Neural cell (in vitro differentiated cells): ENCODE results near the gene MYOF. TPM values are rescaled to one million over a fixed set of nuclear protein-coding genes. Genes with fewer than 3 reads are reported as not detected.

Experiments
- H2AFZ ChIP-seq: fragments of 200-600, 300-800 bp; sonication (generic), shearing (Covaris generic); 2 replicates; pipeline ENCODE4 v1.6.0; 2014; ENCODE audit warnings: low read depth, mild to moderate bottlenecking, antibody characterized with exemption, low read length, moderate library complexity
- H3F3A ChIP-seq: fragments of 200-600 bp; shearing (Covaris generic); 2 replicates; pipeline ENCODE4 v1.6.1; 2016; ENCODE audit warnings: mild to moderate bottlenecking, moderate library complexity, mixed read lengths, antibody characterized with exemption, low read length; ENCODE audit not compliant: insufficient read depth, poor library complexity, severe bottlenecking
- H3K27ac ChIP-seq: fragments of 200-600, 300-800 bp; sonication (generic), shearing (Covaris generic); 2 replicates; pipeline ENCODE4 v1.5.1; 2014; ENCODE audit warnings: mild to moderate bottlenecking, low read length, moderate library complexity
- H3K27me3 ChIP-seq: fragments of 300-800, 200-600 bp; sonication (generic), shearing (Covaris generic); 2 replicates; pipeline ENCODE4 v1.6.0; 2014; ENCODE audit warnings: mild to moderate bottlenecking, low read depth, low read length, moderate library complexity; ENCODE audit not compliant: insufficient read depth
- H3K36me3 ChIP-seq: fragments of 300-800, 200-600 bp; sonication (generic), shearing (Covaris generic); 2 replicates; pipeline ENCODE4 v1.5.1; 2014; ENCODE audit warnings: mild to moderate bottlenecking, antibody characterized with exemption, low read length, moderate library complexity; ENCODE audit not compliant: insufficient read depth
- H3K4me2 ChIP-seq: fragments of 300-800, 200-600 bp; sonication (generic), shearing (Covaris generic); 2 replicates; pipeline ENCODE4 v1.6.0; 2014; ENCODE audit warnings: mild to moderate bottlenecking, low read length
- H3K4me3 ChIP-seq: fragments of 300-800, 200-600 bp; sonication (generic), shearing (Covaris generic); 2 replicates; pipeline ENCODE4 v1.5.1; 2014; ENCODE audit warnings: mild to moderate bottlenecking, low read length, moderate library complexity
- H3K79me2 ChIP-seq: fragments of 200-600 bp; shearing (Covaris generic); replicated peaks from 2 replicates; pipeline ENCODE4 v1.6.0; 2014; ENCODE audit warnings: mild to moderate bottlenecking, low read length, moderate library complexity; ENCODE audit not compliant: insufficient read depth
- H3K9ac ChIP-seq: fragments of 300-800, 200-600 bp; sonication (generic), shearing (Covaris generic); 2 replicates; pipeline ENCODE4 v1.6.1; 2016; ENCODE audit warnings: mild to moderate bottlenecking, low read length, mixed read lengths
- H3K9me2 ChIP-seq: fragments of 200-600 bp; shearing (Covaris generic); 2 replicates; pipeline ENCODE4 v1.6.1; 2016; ENCODE audit warnings: mild to moderate bottlenecking, low read length, mixed read lengths; ENCODE audit not compliant: insufficient read depth
- H3K9me3 ChIP-seq: fragments of 200-600, 300-800 bp; sonication (generic), shearing (Covaris generic); 2 replicates; pipeline ENCODE4 v1.6.1; 2016; ENCODE audit warnings: mild to moderate bottlenecking, mixed run types, low read length, moderate library complexity, mixed read lengths
- H4K20me1 ChIP-seq: fragments of 200-600 bp; shearing (Covaris generic); 2 replicates; pipeline ENCODE4 v1.6.1; 2016; ENCODE audit warnings: mild to moderate bottlenecking, mixed run types; ENCODE audit not compliant: insufficient read depth
- CTCF ChIP-seq: fragments of 450-650 bp; IDR thresholded peaks from 2 replicates; pipeline ENCODE4 v1.5.1; 2014; ENCODE audit warnings: antibody characterized with exemption, mild to moderate bottlenecking, moderate library complexity; ENCODE audit not compliant: poor library complexity, severe bottlenecking
- EP300 ChIP-seq: fragments of 450-650 bp; conservative IDR thresholded peaks from 2 replicates; pipeline ENCODE4 v1.6.1; 2014; ENCODE audit warnings: antibody characterized with exemption, mild to moderate bottlenecking, moderate library complexity; ENCODE audit not compliant: poor library complexity, severe bottlenecking
- EZH2 ChIP-seq: fragments of 200-600, 300-800 bp; shearing (Covaris generic), sonication (generic); IDR thresholded peaks from 2 replicates; pipeline ENCODE4 v1.6.1; 2014; ENCODE audit warnings: antibody characterized with exemption, low read length, borderline replicate concordance, mild to moderate bottlenecking; ENCODE audit not compliant: insufficient read depth, poor library complexity, severe bottlenecking
- MXI1 ChIP-seq: fragments of 450-650 bp; conservative IDR thresholded peaks from 2 replicates; pipeline ENCODE4 v1.6.1; 2014; ENCODE audit warnings: antibody characterized with exemption, mild to moderate bottlenecking; ENCODE audit not compliant: poor library complexity, severe bottlenecking
- POLR2AphosphoS5 ChIP-seq: IDR thresholded peaks from 2 replicates; pipeline ENCODE4 v1.6.1; 2012
- RAD21 ChIP-seq: fragments of 450-650 bp; conservative IDR thresholded peaks from 2 replicates; pipeline ENCODE4 v1.6.1; 2014; ENCODE audit warnings: antibody characterized with exemption, mild to moderate bottlenecking, moderate library complexity
- REST ChIP-seq: IDR thresholded peaks from 2 replicates; pipeline ENCODE4 v1.6.1; 2012; ENCODE audit warnings: borderline replicate concordance
- SMC3 ChIP-seq: fragments of 450-650 bp; conservative IDR thresholded peaks from 2 replicates; pipeline ENCODE4 v1.6.1; 2014; ENCODE audit warnings: antibody characterized with exemption, mild to moderate bottlenecking, moderate library complexity; ENCODE audit not compliant: poor library complexity
- TAF1 ChIP-seq: IDR thresholded peaks from 2 replicates; pipeline ENCODE4 v1.6.1; 2012; ENCODE audit warnings: low read depth
- polyA plus RNA-seq: library from polyadenylated mRNA; depleted of rRNA; stranded (reverse); fragments of >200 nt; gene quantifications from 2 replicates; pipeline ENCODE4 v1.2.3, GENCODE V29; 2014

Gene MYOF
- polyA plus RNA-seq, 1 donor from 2014 or later: 0.47 TPM

- H3K27ac ChIP-seq: no peak overlapping the region
- H4K20me1 ChIP-seq: no peaks in the 10 kb centered on the region
- H3F3A ChIP-seq: no peaks in the 10 kb centered on the region
- no peaks in the 10 kb centered on the region for H3K9me2 ChIP-seq
- TF ChIP-seq CTCF (no peak), POLR2AphosphoS5 (no peak)
- no peaks in the 10 kb centered on the region for H3K9me3 ChIP-seq
- no peak overlapping the region for H3K4me3 ChIP-seq
- H3K4me2 ChIP-seq: no peak overlapping the region
- no peaks in the 10 kb centered on the region for H3K36me3 ChIP-seq
- H3K9ac ChIP-seq: no peak overlapping the region
- H3K79me2 ChIP-seq: no peaks in the 10 kb centered on the region
- no peak overlapping the region for H2AFZ ChIP-seq
- no peaks in the 10 kb centered on the region for H3K27me3 ChIP-seq
Measured at GRCh38 chr10:93390306-93391090, 91.6 kb downstream of the MYOF start.

GRCh38 chr10:93386631-93387369, 95.3 kb downstream of the MYOF start:
- no peaks in the 10 kb centered on the region for H3K27me3 ChIP-seq
- no peak overlapping the region for H2AFZ ChIP-seq
- TF ChIP-seq RAD21: no peak
- no peak for TF ChIP-seq POLR2AphosphoS5
- TF ChIP-seq EZH2: no peak
- TF ChIP-seq TAF1: no peak
- no peak for TF ChIP-seq CTCF
- TF ChIP-seq MXI1: no peak
- TF ChIP-seq REST: no peak
- TF ChIP-seq EP300: no peak
- TF ChIP-seq SMC3: no peak
- H3K9ac ChIP-seq: no peak overlapping the region
- H3K9me2 ChIP-seq: no peaks in the 10 kb centered on the region
- H3K27ac ChIP-seq: no peak overlapping the region
- no peaks in the 10 kb centered on the region for H3F3A ChIP-seq
- no peak overlapping the region for H3K4me3 ChIP-seq
- H3K4me2 ChIP-seq: no peak overlapping the region
- no peaks in the 10 kb centered on the region for H3K36me3 ChIP-seq
- H3K79me2 ChIP-seq: no peaks in the 10 kb centered on the region
- no peaks in the 10 kb centered on the region for H4K20me1 ChIP-seq
- no peaks in the 10 kb centered on the region for H3K9me3 ChIP-seq
